CD4-positive, alpha-beta T cell treated with Interleukin-15 for 1 hour (primary cell): ENCODE data around the gene GRIK5.
"Not testable (repeated sequence)": the region's sequence is repeated elsewhere in the genome, so short reads cannot be mapped to it uniquely, and the experiment has no call there.

Experiments used
- DNase-seq: peaks from one replicate; pipeline ENCODE4 v3.0.0-alpha.2; 2020

GRIK5 gene

GRCh38 chr19:42045575-42045974 is 24.4 kb downstream of the GRIK5 start:
- DNase-seq = no peak

- DNase-seq = no peak
Measured at GRCh38 chr19:42042455-42043170, 27.4 kb downstream of the GRIK5 start.

GRCh38 chr19:42040491-42040890 is 29.5 kb downstream of the GRIK5 start:
- not testable (repeated sequence) for DNase-seq

- DNase-seq = no peak
Measured at GRCh38 chr19:42040031-42040430, 30.0 kb downstream of the GRIK5 start.

GRCh38 chr19:42038666-42039065 is 31.3 kb downstream of the GRIK5 start:
- no peak for DNase-seq

- DNase-seq = no peak
Measured at GRCh38 chr19:42037649-42038048, 32.4 kb downstream of the GRIK5 start.

- DNase-seq = peak; percentile 55
Measured at GRCh38 chr19:42034640-42035391, 35.2 kb downstream of the GRIK5 start.

GRCh38 chr19:42033413-42033812 is 36.6 kb downstream of the GRIK5 start:
- DNase-seq = no peak

GRCh38 chr19:42032431-42032830 is 37.6 kb downstream of the GRIK5 start:
- DNase-seq = no peak

- no peak for DNase-seq
Measured at GRCh38 chr19:42030645-42031440, 39.2 kb downstream of the GRIK5 start.

- no peak for DNase-seq
Measured at GRCh38 chr19:42028304-42029216, 41.4 kb downstream of the GRIK5 start.

- DNase-seq = no peak
Measured at GRCh38 chr19:42024622-42025111, 45.3 kb downstream of the GRIK5 start.

- DNase-seq = no peak
Measured at GRCh38 chr19:42023943-42024260, 46.1 kb downstream of the GRIK5 start.

- no peak for DNase-seq
Measured at GRCh38 chr19:42023121-42023942, 46.7 kb downstream of the GRIK5 start.

GRCh38 chr19:42022616-42023015 is 47.4 kb downstream of the GRIK5 start:
- DNase-seq = no peak

- no peak for DNase-seq
Measured at GRCh38 chr19:42021185-42021584, 48.8 kb downstream of the GRIK5 start.

- DNase-seq = no peak
Measured at GRCh38 chr19:42018503-42019193, 51.4 kb downstream of the GRIK5 start.

- no peak for DNase-seq
Measured at GRCh38 chr19:42017040-42017439, 53.0 kb downstream of the GRIK5 start.

- DNase-seq = not testable (repeated sequence)
Measured at GRCh38 chr19:42012747-42013146, 57.3 kb downstream of the GRIK5 start.

- no peak for DNase-seq
Measured at GRCh38 chr19:42010245-42011126, 59.5 kb downstream of the GRIK5 start.
